Measurements from ENCODE around the gene LRP11. TPM values are rescaled to one million over a fixed set of nuclear protein-coding genes. Genes with fewer than 3 reads are reported as not detected.

The LRP11 gene
- total RNA-seq, 1 donor from 2014 or later: 10.8 TPM

GRCh38 chr6:149771925-149772324, 92.2 kb downstream of the LRP11 start:
- no peak overlapping the region for H3K27ac Mint-ChIP-seq (ENCODE audit: unreplicated experiment)
- no peak for DNase-seq
- no peak overlapping the region for H3K4me3 Mint-ChIP-seq (ENCODE audit: unreplicated experiment)
- H3K27me3 Mint-ChIP-seq (ENCODE audit: unreplicated experiment): peaks cover 3% of the 10 kb centered on the region
- TF ChIP-seq CTCF (IDR thresholded peaks at IDR 0.05; ENCODE audit: partially characterized antibody, unreplicated experiment): no peak
- H3K4me1 Mint-ChIP-seq (ENCODE audit: low read depth, unreplicated experiment): peaks cover 2% of the 10 kb centered on the region
- H3K9me3 Mint-ChIP-seq (ENCODE audit: unreplicated experiment): peaks cover 2% of the 10 kb centered on the region
- no peaks in the 10 kb centered on the region for H3K36me3 Mint-ChIP-seq (ENCODE audit: unreplicated experiment)

- no peak for TF ChIP-seq CTCF (IDR thresholded peaks at IDR 0.05; ENCODE audit: partially characterized antibody, unreplicated experiment)
- Mint-ChIP-seq H3K4me3 (ENCODE audit: unreplicated experiment) (no peak overlapping the region), H3K4me1 (ENCODE audit: low read depth, unreplicated experiment) (peaks cover 2% of the 10 kb centered on the region), H3K27ac (ENCODE audit: unreplicated experiment) (no peak overlapping the region), H3K9me3 (ENCODE audit: unreplicated experiment) (peaks cover 4% of the 10 kb centered on the region), H3K36me3 (ENCODE audit: unreplicated experiment) (peaks cover 7% of the 10 kb centered on the region), H3K27me3 (ENCODE audit: unreplicated experiment) (peaks cover 3% of the 10 kb centered on the region)
- no peak for DNase-seq
Measured at GRCh38 chr6:149771185-149771584, 93.0 kb downstream of the LRP11 start.

GRCh38 chr6:149769676-149770075, 94.5 kb downstream of the LRP11 start:
- Mint-ChIP-seq H3K9me3 (ENCODE audit: unreplicated experiment) (peaks cover 4% of the 10 kb centered on the region), H3K27me3 (ENCODE audit: unreplicated experiment) (peaks cover 3% of the 10 kb centered on the region), H3K36me3 (ENCODE audit: unreplicated experiment) (peaks cover 12% of the 10 kb centered on the region)

More at GRCh38 chr6:149769676-149770075, 94.5 kb downstream of the LRP11 start:
- Mint-ChIP-seq H3K27ac (ENCODE audit: unreplicated experiment) (no peak overlapping the region), H3K4me3 (ENCODE audit: unreplicated experiment) (no peak overlapping the region), H3K4me1 (ENCODE audit: low read depth, unreplicated experiment) (peaks cover 2% of the 10 kb centered on the region)
- no peak for TF ChIP-seq CTCF (IDR thresholded peaks at IDR 0.05; ENCODE audit: partially characterized antibody, unreplicated experiment)
- DNase-seq: no peak

Other genes starting within 250 kb of the LRP11 start
- gene KATNA1, start 215.6 kb downstream of the LRP11 start, total RNA-seq (ENCODE audit: unreplicated experiment): 10.9 TPM
- gene LATS1, start 146.3 kb downstream of the LRP11 start, total RNA-seq (ENCODE audit: unreplicated experiment): 31.5 TPM
- 27.6 TPM for gene NUP43, start 117.8 kb downstream of the LRP11 start, total RNA-seq (ENCODE audit: unreplicated experiment)
- 147 TPM for gene PCMT1, start 114.6 kb downstream of the LRP11 start, total RNA-seq (ENCODE audit: unreplicated experiment)
- not detected for gene RAET1E, start 33.8 kb upstream of the LRP11 start, total RNA-seq (ENCODE audit: unreplicated experiment)
- gene RAET1G, start 58.8 kb upstream of the LRP11 start, total RNA-seq (ENCODE audit: unreplicated experiment): not detected
- gene ULBP2, start 77.7 kb upstream of the LRP11 start, total RNA-seq (ENCODE audit: unreplicated experiment): 5.4 TPM
- gene ULBP1, start 99.6 kb upstream of the LRP11 start, total RNA-seq (ENCODE audit: unreplicated experiment): 9.3 TPM
- not detected for gene RAET1L, start 161.2 kb upstream of the LRP11 start, total RNA-seq (ENCODE audit: unreplicated experiment)
- gene ULBP3, start 204.8 kb upstream of the LRP11 start, total RNA-seq (ENCODE audit: unreplicated experiment): 7.5 TPM

Data from glutamatergic neuron (in vitro differentiated cells).